NCI-H510A (cell line): ENCODE results near the gene CCDC83.
"Not testable (repeated sequence)": the region's sequence is repeated elsewhere in the genome, so short reads cannot be mapped to it uniquely, and the experiment has no call there.

Experiments used
- DNase-seq: peaks from one replicate; lab custom pipeline; 2025; lab: John Stamatoyannopoulos, UW

CCDC83 gene

DNA sequence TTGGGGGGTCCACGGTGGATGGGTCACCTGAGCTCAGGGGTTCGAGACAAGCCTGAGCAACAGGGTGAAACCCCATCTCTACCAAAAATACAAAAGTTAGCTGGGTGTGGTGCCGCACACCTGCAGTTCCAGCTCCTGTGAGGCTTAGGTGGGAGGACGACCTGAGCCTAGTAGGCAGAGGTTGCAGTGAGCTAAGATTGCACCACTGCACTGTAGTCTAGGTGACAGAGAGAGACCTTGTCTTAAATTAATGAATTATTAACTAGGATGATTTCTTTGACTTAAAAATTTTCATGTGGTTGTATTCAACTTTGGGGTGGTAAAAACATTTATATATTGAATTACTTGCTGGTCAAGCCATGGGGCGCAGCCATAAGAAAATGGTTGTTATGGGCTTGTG lies 33.9 kb downstream of the CCDC83 start:
- DNase-seq: no peak

DNA sequence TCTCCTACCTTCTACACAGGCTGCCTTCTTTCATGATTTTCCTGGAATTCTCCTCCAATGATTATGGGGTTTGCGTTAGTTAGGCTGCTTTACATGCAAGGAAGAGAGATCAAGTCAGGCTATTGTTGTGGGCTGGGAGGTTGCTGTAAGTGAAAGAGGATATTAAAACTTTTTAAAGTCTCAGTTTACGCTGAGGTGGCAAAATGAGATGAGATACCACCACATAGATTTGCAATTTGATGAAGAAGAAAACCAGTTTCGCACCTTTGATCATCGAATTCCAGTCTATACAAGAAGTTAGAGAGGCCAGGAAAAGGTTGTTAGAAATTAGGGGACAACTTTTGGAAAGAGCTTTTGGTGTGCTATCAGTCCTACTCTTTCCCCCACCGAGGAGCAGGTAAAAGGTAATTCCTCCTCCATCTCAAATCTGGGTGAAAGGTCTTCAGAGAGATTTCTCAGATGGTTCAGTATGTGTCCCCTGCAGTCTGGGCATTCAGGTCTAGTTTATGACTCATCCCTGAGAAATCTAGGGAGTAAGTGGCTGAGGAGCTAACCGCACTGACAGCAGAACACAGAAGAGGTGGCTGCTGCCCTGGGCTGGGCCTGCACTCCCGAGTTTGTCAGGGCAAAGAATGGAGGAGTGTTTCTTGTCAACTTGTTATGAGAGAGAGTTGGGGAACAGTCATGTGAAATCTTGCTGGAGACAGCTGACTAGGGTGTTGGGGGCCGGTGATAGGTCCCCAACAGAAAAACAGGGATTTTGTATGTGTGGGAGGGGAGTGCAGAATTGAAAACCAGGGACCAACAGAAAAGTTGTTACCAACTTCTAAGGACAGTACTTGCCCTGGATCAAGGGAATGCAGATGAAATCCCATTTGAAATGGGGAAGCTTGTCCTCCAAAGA lies 34.7 kb downstream of the CCDC83 start:
- DNase-seq: no peak

DNA sequence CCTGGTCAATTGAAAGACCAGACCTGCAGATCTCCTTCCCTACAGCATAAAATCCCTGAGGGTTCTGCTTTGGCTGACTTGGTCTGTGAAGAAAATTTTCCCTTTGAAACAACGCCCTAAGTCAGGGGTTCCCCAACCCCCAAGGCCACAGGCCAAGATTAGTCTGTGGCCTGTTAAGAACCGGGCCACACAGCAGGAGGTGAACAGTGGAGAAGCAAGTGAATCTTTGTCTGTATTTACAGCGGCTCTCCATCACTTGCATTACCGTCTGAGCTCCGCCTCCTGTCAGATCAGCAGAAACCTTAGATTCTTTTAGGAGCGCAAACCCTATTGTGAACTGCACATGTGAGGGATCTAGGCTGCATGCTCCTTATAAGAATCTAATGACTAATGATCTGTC lies 38.2 kb downstream of the CCDC83 start:
- DNase-seq: no peak

DNA sequence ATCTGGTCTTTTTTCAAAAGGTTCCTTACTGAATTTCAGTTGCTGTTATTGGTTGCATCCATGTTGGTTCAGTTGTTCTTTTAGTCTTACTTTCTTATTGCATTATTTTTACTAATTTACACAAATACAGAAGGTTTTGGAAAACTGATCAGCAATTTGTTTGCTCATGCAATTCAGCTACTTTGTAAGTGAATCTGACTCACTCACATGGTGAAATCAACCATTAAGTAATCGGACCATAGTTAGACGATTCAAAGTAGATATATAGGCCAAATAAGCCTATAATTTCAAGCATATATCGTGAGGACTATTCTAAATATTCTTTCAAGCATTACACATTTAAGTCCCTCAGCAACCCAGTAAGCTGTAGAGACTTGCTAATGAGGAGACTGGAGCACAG lies 41.7 kb downstream of the CCDC83 start:
- no peak for DNase-seq

DNA sequence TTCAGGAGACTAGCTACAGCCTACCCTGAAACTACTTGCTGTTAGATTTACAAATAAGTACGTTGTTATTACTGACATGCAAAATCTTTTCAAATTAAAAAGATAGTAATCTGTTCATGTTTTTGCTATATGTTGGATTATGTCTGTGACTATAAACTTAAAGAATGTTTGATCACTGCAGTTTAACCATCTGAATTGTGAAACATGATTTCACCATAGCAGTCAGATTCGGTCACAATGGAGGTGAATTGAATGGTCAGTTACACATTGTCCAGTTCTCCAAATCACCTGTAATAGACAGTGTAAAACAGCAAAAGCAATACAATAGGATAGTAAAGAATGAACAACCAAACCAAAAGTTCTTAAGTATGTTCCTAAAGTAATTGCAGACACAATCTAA lies 43.3 kb downstream of the CCDC83 start:
- DNase-seq: no peak

DNA sequence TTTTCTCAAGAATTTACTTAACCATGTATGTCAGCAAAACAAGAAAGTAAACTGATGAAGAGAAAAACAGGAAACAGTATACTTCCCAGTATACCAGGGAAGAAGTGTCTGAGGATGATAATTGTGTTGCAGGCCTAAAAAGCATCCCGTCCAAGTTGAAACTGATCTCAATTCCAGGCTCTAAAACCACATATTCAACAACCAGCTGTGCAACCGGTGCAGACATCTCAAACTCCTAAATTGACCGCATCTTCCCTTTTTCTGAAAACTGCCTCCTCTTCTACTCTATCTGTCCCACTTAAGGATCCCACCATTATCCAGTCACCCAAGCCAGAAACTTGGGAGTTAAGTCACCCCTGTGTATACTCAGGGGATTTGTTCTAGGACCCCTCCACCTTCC lies 47.2 kb downstream of the CCDC83 start:
- no peak for DNase-seq

DNA sequence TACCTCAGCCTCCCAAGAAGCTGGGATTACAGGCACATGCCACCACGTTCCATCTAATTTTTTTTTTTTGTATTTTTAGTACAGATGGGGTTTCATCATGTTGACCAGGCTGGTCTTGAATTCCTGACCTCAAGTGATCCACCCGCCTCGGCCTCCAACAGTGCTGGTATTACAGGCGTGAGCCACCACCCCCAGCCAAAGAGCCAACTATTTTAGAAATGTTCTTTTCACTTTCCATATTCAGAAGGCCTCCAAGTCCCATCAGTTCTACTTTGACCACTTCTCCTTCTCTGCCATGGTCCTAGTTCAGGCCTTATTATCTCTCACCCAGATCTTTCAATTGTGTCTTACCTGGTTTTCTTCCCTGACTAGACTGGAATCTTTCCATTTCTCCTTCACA lies 48.2 kb downstream of the CCDC83 start:
- no peak for DNase-seq

DNA sequence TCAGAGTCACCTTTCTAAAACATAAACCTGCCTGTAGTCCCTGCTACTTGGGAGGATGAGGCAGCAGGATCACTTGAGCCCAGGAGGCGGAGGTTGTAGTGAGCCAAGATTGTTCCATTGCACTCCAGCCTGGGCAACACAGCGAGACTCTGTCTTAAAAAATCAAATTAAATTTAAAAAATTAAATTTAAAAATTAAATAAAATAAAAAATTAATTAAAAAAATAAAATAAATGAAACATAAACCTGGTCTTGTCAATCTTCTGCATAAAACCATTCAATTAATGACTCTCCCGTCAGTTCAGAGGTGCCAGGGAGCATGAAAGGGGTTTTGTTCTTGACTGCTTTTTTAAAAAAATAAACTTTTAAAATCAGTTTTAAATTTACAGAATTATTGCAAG lies 48.6 kb downstream of the CCDC83 start:
- no peak for DNase-seq

DNA sequence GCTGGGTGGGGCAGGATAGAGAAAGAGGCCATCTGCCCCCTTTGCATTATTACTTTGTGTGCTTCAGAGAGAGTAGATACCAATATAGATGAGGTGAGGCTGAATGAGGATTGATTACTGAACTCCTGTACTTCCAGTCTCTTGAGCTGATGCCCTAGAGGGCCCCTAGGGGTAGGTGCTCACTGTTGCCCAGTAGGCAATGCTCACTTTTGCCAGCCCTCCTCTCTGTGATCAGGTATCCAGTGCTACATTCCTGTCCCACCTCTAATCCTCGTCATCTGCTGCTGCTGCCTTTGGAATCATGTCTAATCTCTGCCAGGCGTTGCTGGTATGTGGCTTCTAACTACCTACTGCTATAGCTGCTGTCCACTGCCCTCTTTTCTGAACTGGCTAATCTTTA lies 57.2 kb downstream of the CCDC83 start:
- no peak for DNase-seq

DNA sequence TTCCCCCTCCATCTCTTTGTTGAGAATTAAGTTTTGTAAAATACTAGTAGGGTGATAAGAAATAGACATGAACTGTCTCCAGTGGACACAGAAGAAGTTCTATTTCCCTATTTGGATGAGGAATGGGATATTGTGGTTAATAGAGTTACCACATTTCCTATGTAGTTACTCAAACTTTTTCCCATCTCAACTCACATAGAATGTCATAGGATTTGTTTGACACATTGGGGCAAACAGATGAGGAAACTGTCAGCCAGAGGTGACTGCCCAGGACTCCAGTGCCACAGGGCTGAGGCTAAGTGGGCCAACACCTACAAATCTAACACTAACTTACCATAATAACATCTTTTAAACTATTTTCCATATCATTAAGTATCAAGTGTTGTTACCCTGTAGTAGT lies 58.3 kb downstream of the CCDC83 start:
- no peak for DNase-seq

DNA sequence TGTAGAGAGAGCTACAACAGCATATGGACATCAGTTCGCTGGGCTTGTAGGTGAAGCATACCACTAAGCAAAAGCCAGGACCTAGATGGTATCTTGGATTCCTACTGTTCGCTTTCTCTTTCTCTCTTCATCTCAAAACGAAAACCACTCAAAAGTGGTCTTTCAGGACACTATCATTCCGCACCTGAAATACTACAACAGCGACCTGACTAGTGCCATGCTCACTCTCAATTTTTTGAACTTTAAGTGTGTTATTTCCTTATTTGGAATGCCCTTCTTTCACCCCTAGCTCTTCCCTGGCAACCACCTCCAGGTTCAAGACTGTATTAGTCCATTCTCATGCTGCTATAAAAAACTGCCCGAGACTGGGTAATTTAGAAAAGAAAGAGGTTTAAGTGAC lies 59.2 kb downstream of the CCDC83 start:
- DNase-seq: no peak

DNA sequence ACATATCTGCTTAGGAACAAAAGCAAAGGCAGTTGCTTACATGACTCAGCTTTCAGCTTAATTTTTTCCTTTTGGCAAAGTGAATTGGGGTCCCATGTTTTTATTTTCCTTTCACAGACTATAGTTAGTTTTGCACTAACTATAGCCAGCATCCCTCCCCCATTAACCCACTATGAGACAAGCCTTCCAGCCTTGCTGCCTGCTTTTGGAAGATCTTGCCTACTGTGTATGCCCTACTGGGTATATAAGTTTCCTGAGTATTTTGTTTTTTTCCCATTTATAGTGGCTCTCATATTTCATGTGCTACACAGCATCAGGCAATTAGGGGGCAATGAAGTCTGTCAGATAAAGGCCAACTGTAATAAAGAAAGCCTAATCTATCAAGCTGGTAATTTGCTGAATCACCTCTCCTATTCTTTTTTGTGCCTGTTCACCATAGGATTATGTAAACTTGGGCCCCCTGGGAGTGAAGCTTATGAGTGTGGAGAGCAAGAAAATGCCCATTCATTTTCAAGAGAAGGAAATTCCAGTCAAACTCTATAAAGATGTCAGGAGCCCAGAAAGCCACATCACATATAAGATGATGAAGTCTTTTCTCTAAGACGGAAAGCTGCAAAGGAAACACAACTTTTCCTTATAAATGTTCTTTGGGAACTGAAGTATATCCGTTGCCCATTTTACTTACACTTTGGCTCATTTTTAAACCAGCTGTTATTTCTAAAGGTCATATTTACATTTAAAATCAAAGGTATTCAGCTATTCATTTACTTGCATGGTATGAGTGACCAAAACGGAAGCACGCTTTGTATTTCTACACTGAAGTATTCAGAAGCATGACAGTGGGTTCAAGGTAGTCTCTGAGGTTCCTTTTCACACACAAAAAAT lies 64.0 kb downstream of the CCDC83 start:
- no peak for DNase-seq

DNA sequence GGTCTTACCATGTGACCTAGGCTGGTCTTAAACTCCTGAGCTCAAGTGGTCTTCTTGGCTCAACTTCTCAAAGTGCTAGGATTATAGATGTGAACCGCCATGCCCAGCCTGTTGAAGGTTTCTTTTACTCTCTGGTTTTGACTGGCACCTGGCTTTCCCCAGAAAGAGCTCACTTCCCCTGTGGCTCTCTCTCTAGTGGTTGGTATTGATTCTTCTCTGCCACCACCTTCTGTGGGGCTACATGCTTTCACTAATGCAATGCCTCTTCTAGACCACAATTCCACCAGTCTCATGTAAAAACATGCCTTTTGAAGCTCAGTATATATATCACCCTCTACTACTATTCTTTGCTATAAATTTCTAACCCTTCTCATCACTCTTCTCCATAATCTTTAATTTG lies 67.2 kb downstream of the CCDC83 start:
- no peak for DNase-seq

DNA sequence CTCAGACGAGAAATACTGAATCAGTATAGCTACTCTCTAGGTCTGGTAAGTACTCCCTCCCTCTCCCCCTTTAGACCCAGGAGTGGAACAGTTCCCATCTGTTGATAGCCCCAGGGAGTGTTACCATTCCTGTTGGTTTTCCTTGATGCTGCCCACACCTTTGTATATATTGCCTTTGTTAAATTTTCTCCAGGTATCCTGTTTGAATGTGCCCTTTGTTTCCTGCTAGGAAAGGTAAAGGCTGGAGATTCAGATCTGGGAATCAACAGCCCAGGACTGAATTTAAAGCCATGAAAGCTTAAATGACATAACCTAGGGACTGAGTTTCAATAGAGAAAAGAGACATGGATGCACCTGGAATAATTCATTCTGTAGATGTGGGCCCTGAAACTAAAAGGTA lies 68.3 kb downstream of the CCDC83 start:
- DNase-seq: no peak

DNA sequence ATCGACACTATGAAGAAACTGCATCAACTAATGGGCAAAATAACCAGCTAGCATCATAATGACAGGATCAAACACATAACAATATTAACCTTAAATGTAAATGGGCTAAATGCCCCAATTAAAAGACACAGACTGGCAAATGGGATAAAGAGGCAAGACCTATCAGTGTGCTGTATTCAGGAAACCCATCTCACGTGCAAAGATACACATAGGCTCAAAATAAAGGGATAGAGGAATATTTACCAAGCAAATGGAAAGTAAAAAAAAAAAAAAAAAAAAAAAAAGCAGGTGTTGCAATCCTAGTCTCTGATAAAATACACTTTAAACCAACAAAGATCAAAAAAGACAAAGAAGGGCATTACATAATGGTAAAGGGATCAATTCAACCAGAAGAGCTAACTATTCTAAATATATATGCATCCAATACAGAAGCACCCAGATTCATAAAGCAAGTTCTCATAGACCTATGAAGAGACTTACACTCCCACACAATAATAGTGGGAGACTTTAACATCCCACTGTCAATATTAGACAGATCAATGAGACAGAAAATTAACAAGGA lies 71.6 kb downstream of the CCDC83 start:
- not testable (repeated sequence) for DNase-seq

DNA sequence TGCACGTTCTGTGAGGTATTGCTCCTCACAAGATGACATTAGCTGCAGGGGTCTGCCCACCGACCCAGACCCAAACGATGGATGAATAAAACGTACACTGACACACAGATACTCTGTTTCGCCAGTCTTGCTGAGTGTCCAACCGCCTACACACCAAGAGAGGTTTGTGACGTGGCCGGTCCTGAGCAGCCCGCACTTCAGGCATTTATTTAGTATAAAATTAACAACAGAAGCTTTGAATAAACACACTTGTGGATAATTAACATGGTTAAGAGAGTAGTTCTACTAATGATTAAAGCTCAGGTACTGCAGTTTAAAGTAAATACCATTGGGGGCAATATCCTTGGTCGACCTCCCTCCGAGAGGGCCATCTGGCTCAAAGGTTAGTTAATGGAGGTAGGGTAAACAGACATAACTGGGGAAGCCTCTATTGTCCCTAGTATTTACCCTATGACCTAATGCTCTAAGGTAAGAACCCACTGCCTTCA lies 75.7 kb downstream of the CCDC83 start:
- DNase-seq: no peak

DNA sequence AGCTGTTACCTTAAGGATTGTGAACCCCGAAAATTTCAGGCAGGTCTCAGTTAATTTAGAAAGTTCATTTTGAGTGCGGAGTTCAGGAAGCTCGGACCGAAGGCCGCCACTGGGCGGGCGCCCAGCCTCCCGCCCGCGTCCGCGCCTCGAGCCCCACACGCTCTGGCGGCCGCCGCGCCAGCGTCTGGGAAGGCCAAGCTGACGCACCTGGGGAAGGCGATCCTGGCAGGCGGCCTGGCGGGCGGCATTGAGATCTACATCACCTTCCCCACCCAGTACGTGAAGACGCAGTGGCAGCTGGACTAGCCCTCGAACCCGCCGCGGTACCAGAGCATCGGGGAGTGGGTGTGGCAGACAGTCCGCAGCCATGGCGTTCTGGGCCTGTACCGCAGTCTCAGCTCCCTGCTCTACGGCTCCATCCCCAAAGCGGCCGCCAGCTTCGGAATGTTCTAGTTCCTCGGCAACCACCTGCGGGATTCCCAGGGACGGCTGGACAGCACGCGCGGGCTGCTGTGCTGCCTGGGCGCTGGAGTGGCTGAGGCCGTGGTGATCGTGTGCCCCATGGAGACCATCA lies 79.5 kb downstream of the CCDC83 start:
- no peak for DNase-seq

DNA sequence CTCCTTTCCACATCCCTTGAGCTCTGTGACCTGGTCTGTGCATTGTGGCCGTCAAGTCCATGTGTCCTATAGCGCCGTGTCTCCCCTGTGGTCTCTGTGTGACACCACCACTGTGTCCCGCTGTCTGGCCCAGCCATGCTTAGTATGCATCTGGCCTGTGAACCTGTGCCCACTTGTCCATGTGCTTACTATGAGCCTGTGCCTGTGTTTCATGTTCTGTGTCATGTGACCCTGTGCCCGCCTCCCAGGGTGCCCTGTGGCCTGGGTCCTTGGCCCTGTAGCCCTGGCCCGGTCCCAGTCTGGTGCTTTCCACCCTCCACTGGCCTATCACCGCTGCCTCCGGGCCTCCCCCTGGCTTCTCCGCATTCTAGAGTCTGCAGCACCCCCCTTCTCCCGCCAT lies 80.6 kb downstream of the CCDC83 start:
- DNase-seq: no peak

DNA sequence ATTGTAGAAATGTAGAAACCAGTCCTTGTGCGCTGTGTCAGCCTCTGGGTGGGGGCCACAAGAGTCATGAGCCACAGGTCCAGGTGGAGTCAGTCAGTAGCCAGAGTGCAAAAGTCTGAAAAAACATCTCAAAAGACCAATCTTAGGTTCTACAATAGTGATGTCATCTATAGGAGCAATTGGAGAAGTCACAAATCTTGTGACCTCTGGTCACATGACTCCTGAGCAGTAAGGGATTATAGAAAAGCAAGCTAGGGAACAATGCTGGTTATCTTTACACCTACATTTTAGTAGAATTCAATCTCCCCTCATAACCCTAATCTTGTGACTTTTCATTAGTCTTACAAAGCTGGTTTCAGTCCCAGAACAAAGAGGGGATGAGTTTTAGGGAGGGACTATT lies 82.7 kb downstream of the CCDC83 start:
- no peak for DNase-seq

DNA sequence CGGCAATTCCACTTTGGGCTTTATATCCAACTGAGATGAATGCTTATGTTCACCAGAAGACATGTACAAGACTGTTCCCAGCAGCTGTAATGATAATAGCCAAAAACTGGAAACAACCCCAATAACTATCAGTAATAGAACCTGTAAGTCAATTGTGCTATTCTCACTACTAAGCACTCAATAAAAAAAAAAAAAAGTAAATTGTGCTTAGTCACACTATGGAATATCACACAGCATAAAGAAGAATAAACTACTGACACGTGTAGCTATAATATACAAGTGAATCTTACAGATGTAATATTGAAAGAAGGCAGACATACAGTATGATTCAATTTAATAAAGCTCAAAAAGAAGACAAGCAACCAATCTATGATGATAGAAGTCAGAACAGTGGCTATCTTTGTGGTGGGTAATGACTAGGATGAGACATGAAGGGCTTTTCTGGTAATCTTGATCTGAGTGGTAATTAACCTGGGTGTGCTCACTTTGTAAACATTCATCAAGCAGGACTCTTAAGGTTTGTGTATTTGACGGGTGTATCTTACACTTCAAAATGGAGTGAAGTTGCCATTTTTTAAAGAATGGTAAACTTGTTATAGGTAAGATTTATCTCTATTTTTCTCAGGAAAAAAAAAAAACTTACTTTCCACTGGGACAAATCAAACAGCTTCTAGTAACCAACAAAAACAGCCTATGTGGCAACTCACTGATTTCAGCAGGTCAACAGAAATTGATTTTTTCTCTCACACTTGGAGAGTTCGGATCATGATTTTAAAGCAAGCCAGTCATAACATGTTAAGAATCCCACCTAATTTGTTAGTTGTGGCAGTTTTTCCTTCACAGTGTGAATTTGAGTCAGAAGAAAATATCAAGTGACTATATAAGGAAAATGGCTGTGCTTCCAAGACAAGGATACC lies 84.2 kb downstream of the CCDC83 start:
- no peak for DNase-seq

DNA sequence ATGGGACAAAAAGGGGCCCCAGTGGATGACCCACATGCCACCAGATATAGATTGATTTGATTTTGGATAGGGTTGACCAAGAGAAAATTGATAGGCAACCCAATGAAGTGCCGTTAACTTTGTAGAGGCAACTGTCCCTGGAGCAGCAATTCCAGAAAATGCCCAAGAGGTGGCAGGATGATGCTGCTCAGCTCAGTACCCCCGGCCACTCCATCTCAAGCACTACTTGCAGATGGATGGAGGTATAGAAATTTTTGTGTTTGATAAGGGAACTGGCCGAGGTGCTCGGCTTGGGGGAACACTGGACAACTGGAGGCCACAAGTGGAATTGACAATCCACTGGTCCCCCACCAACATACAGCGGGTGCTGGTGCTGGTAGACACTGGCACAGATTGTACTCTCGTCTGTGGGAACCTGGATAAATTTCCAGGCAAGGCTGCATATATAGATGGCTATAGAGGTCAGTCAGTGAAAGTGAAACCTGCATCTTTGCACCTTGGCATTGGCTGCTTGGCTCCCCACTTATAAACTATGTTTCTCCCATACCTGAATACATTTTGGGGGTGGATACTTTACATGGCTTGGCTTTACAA lies 86.3 kb downstream of the CCDC83 start:
- peak; percentile 14 for DNase-seq
